HG03135 (cell line): Measurements from ENCODE around the gene NAV2.

Experiments used
- ATAC-seq: cut with Tn5 transposase; IDR thresholded peaks from one replicate; pipeline ENCODE4 v1.9.1; 2021; ENCODE audit warnings: mild to moderate bottlenecking, moderate library complexity; ENCODE audit not compliant: unreplicated experiment

The NAV2 gene

DNA sequence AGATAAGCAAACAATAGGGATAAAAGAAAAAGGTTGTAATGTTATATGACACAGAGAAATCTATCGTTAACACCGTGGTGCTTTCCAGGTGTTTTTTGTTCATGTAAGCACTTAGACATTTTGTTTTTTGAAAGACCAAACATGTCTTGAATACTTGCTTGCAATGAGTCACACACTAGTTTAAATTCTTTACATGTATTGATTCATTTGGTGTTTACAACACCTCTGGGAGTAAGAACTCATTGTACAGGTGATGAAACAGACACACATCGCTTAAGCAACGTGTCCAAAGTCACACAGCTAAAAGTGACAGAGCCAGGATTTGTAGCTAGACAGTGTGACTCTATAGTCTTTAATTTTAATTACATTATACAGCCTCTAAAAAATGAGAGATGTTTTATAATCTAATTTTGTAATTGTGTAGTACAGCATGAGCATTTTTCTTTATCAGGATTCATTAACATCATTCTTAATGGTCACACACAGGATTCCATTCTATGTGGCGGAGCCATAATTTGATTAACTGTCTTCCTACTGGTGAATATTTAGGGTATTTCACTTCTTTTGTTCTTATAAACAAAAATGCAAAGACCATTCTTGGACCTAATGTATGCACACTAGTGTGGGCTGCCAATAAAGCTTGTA, 298.8 kb downstream of the NAV2 start:
- no peak for ATAC-seq

DNA sequence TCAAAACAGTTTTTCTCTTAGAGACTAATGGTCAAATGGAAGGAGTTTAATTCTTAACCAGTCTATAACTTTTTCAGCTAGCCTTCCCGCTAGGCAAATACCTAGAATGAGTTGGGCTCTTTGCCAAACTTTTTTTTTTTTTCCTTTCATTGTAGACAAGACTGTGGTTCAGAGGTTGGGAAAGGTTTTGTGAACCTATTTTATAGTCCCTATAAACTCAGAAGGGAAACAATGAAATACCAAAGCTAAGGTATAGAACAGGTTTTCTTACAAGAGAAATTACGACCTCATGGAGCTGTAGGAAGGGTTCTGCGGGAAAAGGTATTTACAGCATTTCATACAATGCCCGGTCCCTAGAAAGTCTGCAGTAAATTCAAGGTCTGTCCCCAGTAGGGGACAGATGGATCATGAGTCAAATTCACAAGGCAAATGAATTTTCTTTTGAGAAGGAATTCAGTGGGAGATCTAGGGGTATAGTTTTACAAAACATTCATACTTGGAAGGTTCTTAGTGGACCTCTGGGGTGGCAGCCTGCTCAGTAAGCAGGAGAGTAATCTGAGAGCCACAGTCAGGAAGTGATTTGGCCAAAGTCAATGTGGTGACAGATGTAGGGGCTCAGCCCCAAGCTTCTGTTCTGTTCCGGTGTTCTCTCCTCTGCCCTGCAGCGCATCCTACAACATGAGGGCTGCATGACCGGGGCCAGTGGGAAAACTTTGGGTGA, 300.9 kb downstream of the NAV2 start:
- no peak for ATAC-seq

DNA sequence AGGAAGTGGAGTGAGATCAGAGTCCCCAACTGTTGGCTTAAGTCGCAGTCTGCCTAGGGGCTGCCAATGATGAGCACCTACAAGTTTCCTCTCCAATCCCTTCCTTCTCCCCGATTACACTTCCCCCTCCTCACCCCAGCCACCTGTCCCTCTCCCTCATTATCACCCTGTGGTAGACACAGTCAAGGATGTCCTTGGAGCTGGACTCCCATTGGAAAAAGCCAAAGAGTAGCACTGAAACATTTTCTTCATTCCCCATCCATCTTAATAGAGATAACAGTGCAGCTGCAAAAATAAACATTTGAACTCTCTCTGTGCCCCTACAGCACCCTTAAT, 301.4 kb downstream of the NAV2 start:
- ATAC-seq, result no peak

GRCh38 chr11:20015101-20015500, 302.5 kb downstream of the NAV2 start:
- no peak for ATAC-seq

GRCh38 chr11:20015529-20016427, 303.1 kb downstream of the NAV2 start:
- ATAC-seq, result no peak

DNA sequence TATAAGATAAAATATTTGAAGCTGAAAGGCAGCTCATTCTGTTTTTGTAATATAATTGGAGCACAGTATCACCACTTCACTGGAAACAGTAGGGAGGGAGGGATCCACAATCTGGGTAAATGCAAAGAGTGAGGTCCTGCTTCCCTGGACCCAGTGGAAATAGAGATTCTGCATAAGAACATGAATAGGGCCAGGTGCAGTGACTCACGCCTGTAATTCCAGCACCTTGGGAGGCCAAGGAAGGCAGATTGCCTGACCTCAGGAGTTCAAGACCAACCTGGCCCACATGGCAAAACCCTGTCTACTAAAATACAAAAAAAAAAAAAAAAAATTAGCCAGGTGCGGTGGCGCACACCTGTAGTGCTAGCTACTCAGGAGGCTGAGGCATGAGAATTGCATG, 303.9 kb downstream of the NAV2 start:
- no peak for ATAC-seq

DNA sequence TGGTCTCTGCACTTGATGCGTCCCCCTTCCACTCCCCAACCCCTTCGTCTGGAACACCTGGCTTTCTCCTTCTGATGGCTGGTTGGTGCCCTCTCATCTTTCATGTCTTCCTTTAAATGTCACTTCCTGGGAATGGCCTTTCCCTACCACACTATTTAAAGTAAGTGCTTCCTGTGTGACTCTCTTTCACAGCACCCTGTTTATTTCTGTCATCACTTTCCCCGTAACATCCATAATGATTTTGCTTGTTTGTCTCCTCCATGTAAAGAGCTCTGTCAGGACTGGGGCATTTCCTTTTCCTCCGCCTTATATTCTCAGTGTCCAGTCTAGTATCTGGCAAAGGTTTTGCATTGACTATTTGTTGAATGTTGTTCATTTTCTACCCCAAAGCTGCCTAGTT, 304.7 kb downstream of the NAV2 start:
- no peak for ATAC-seq

DNA sequence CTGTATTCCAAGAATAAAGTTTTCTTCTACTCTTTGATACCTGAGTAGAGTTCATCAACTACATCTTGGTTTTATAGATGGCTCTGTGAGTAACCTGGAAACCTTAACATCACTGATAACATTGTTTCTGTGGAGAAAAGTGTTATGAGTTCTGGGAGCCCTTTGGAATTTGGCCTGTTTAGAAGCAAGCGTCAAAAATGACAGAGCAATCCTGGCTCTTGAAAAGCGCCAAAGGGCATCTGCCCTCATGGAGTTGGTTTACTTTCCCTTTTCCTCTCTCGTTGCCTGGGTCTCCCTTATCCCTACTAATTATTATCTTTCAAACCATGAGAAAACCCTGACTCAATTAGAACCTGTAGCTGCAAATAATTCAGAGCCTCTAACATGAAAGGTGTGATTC, 307.6 kb downstream of the NAV2 start:
- no peak for ATAC-seq

GRCh38 chr11:20020716-20021115, 308.1 kb downstream of the NAV2 start:
- no peak for ATAC-seq

DNA sequence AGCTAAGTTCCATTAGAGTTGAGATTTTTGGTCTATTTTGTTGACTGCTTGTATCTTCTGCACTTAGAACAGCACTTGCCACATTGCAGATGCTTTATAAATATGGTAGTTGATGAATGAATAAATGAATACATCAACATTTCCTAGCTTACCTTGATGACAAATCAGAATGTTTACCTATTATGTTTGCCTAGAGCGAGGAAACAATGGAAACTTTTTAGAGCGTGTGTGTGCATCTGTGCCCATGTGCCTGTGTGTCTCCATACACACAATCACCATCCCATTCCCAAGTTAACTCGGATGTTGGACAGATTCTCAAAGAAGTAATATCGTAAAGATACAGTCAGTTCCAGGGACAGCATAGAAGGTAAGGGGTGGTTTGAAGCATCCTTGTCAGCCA, 308.6 kb downstream of the NAV2 start:
- ATAC-seq, result no peak

- ATAC-seq, result no peak
These were observed 309.2 kb downstream of the NAV2 start for GRCh38 chr11:20021771-20022362.

GRCh38 chr11:20022363-20023081, 309.9 kb downstream of the NAV2 start:
- ATAC-seq, result no peak

GRCh38 chr11:20023082-20023426, 310.4 kb downstream of the NAV2 start:
- no peak for ATAC-seq

- ATAC-seq, result no peak
These were observed 311.7 kb downstream of the NAV2 start for GRCh38 chr11:20024172-20024935.

GRCh38 chr11:20025332-20025840, 312.7 kb downstream of the NAV2 start:
- ATAC-seq, result no peak

DNA sequence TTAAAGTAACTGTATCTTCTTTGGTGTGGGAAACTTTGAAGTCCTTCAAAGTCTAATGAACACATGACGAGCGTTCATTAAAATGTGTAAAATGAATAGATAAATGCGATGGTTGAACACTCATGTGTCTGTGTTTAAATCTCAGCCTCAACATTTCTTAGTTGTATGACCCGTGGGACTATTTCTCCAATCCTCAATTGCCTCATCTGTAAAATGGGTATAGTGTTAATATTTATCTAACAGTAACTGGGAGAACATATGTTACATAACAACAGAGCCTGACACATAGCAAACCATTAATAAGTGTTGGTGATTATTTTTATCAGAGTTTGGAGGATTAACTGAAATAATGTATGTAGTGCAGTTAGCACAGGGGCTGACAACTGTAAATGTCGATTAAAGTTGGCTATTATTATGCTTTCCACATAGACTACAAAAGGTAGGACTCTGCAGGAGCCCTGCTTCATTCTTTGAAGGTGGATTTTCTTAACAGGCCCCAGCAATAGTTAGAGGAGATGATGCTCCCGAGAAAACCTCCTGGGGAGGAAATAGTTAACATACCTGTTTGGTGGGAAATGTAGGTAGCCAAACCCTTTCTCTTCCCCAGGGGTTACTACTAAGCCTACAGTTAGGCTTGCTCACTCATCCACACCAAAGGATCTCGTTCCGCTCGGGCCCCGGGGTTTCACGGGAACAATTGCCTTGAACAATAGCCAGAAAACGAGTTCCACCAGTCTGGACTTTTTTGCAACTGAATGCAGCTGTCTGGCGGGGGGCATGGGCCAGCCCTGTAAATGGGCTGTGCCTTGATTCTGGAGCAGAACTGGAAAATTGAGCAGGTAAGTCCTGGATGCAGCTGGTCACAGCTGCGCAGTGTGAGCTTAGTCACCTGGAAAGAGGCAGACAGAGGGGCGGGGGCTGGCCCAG, 314.3 kb downstream of the NAV2 start:
- no peak for ATAC-seq

DNA sequence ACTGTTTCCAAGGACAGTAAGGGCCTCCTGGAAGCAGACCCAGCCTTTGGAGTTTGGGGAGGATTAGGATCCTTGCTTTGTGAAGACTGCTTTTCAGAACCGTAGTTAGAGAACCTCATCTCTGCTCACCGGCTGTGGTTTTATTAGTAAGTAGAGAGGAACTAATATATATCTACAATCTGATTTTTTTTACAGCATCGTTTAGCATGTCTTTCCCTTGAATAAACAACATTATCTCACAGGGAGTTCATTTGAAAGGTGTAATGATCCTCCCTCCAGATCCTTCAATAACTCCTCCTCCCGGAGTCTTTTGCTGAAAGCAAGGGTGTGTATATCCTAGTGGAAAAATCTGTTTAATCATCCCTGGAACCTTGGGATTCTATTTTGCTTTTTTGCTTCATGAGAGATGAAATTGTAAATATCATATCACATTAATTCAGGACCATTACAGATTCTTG, 314.9 kb downstream of the NAV2 start:
- ATAC-seq, result no peak

- ATAC-seq, result no peak
These were observed 316.6 kb downstream of the NAV2 start for GRCh38 chr11:20029193-20029592.

DNA sequence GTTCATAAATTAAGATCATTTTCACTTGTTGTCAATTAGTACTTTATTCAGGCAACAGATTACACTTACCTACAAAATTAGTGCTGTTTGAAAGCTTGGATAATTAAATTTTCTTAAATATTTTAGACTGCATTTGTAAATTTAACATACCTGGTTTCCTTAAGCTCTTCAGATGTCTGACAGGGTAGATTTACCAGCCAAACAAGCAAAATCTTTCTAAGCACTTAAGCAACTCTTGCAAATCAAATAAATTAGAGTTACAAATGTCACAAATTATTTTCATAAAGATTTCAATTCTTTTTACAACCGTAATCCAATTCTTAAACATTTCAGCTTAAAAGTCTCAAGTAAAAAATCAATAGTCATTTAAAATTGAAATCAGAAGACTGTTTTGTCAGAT, 317.8 kb downstream of the NAV2 start:
- ATAC-seq, result no peak
